ENCODE data around the gene ZIC4. TPM values are rescaled to one million over a fixed set of nuclear protein-coding genes. Genes with fewer than 3 reads are reported as not detected.
A peak's percentile ranks its signal among the peaks of the same experiment; 100 is the strongest.

The ZIC4 gene
- polyA plus RNA-seq, 3 donors: not detected

DNA sequence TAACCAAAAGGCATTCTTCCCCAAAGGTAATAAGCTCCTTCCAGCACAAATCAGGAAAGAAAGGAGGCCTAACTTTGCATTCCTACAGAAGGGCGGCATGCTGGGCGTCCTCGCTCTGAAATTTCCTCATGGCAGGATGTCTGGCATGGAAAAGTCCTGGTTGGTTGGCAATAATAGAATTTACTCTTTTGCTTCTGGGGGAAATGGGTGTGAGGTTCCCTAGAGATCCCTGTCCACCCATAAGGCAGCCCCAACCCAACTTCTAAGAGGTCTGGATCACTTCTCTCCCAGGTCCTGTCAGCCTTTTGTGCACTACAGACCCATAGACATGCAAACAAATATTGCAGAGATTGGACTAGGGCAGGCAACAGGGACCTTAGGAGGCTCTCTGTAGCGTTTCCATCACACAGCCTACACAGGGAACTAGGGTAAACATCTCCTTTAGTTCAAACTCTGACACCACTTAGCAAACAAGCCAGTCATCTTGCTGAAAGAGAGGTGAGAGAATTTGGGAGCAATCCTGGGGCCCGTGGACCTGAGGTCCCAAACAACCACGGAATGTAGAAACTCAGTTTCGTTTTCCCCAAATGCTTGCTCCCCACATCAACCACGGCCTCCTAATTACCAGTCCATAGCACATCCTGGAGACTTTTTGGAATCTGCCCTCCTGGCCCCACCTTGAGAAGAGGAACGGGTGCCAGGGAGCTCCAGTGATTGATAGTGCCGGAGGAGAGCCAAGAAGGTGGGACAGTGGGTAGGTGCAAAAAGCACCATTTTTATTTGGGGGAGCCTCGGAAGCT, 2.1 kb downstream of the ZIC4 start:
- Mint-ChIP-seq H3K36me3 (peaks cover 14 to 24% of the 10 kb centered on the region in 2 donors), H3K27me3 (ENCODE audit: low read depth in 3 of 3) (peaks cover 93 to 94% (median 94%) of the 10 kb centered on the region in 3 donors), H3K4me1 (peaks cover 3% of the 10 kb centered on the region), H3K27ac (no peak overlapping the region), H3K9me3 (peaks cover 24 to 71% (median 61%) of the 10 kb centered on the region in 7 donors), H3K4me3 (peak overlapping the region in 1 of 2 donors; percentile 73)
- H3K27ac ChIP-seq (ENCODE audit: low read depth in 1 of 2, low read length in 2 of 2): no peak overlapping the region
- no peaks in the 10 kb centered on the region for H3K36me3 ChIP-seq (replicated peaks in 1 of 2; ENCODE audit: control insufficient read depth in 1 of 2, insufficient read depth in 2 of 2, low read length in 2 of 2)
- no peaks in the 10 kb centered on the region for H3K79me2 ChIP-seq (ENCODE audit: insufficient read depth, low read length)
- WGBS (ENCODE audit: insufficient coverage): 10% methylated on average over 2 of the region's 11 CpGs
- intact Hi-C loops (cut with micrococcal nuclease): no loop called here
- peaks cover 74 to 98% of the 10 kb centered on the region in 2 donors for H3K27me3 ChIP-seq (ENCODE audit: control insufficient read depth in 2 of 2, insufficient read depth in 2 of 2, low read length in 2 of 2)
- TF ChIP-seq, protein P1, sequence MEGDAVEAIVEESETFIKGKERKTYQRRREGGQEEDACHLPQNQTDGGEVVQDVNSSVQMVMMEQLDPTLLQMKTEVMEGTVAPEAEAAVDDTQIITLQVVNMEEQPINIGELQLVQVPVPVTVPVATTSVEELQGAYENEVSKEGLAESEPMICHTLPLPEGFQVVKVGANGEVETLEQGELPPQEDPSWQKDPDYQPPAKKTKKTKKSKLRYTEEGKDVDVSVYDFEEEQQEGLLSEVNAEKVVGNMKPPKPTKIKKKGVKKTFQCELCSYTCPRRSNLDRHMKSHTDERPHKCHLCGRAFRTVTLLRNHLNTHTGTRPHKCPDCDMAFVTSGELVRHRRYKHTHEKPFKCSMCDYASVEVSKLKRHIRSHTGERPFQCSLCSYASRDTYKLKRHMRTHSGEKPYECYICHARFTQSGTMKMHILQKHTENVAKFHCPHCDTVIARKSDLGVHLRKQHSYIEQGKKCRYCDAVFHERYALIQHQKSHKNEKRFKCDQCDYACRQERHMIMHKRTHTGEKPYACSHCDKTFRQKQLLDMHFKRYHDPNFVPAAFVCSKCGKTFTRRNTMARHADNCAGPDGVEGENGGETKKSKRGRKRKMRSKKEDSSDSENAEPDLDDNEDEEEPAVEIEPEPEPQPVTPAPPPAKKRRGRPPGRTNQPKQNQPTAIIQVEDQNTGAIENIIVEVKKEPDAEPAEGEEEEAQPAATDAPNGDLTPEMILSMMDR (IDR thresholded peaks at IDR 0.05): no peak
- H4K20me1 ChIP-seq (ENCODE audit: insufficient read depth, low read length): no peaks in the 10 kb centered on the region
- H3K4me3 ChIP-seq (replicated peaks in 1 of 3; ENCODE audit: low read depth in 2 of 3, low read length in 3 of 3): no peak overlapping the region
- no peak overlapping the region for H3K4me2 ChIP-seq (replicated peaks; ENCODE audit: extremely low read depth, low read length, poor library complexity, severe bottlenecking)
- H2AFZ ChIP-seq (ENCODE audit: insufficient read depth, low read depth, low read length, poor library complexity, severe bottlenecking): no peak overlapping the region
- peaks cover 26 to 84% of the 10 kb centered on the region in 2 donors for H3K9me3 ChIP-seq (replicated peaks in 1 of 2; ENCODE audit: control insufficient read depth in 1 of 2, insufficient read depth in 1 of 2, low read length in 2 of 2)
- no peak for DNase-seq
- H3K4me1 ChIP-seq (ENCODE audit: control insufficient read depth in 1 of 2, insufficient read depth in 2 of 2, low read length in 2 of 2): no peaks in the 10 kb centered on the region
- no peak overlapping the region for H3K9ac ChIP-seq (ENCODE audit: insufficient read depth, low read length, poor library complexity, severe bottlenecking)

DNA sequence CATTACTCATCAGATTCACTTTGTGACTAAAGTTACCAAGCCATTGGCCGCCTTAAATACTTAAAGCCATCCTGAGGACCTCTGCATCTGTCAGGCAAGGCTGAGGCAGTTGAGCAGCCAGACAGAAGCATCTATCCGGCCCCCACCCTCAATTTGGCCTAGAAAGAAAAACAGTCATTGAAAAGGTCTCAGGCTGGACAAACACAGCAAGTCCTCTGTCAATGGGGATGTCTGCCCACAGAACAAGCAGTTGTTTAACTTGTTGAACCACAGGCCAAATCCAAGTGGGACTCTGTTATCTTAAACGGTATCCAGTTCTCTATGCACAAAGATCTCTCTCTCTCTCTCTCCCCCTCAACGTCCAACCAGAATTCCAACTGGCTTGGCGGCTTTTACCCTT, 2.8 kb downstream of the ZIC4 start:
- WGBS (ENCODE audit: insufficient coverage): 52% methylated on average over 3 of the region's 5 CpGs
- H3K27ac ChIP-seq (ENCODE audit: low read depth in 1 of 2, low read length in 2 of 2): no peak overlapping the region
- TF ChIP-seq, protein P1 (IDR thresholded peaks at IDR 0.05): no peak
- Mint-ChIP-seq H3K4me3 (peak overlapping the region in 1 of 2 donors; percentile 35), H3K36me3 (peaks cover 10 to 24% of the 10 kb centered on the region in 2 donors), H3K4me1 (peaks cover 3% of the 10 kb centered on the region), H3K27me3 (ENCODE audit: low read depth in 3 of 3) (peaks cover 93 to 94% (median 93%) of the 10 kb centered on the region in 3 donors), H3K27ac (no peak overlapping the region), H3K9me3 (peaks cover 19 to 70% (median 58%) of the 10 kb centered on the region in 7 donors)
- no peaks in the 10 kb centered on the region for H4K20me1 ChIP-seq (ENCODE audit: insufficient read depth, low read length)
- intact Hi-C loops (cut with micrococcal nuclease): no loop called here
- H3K9ac ChIP-seq (ENCODE audit: insufficient read depth, low read length, poor library complexity, severe bottlenecking): no peak overlapping the region
- peaks cover 77 to 100% of the 10 kb centered on the region in 2 donors for H3K27me3 ChIP-seq (ENCODE audit: control insufficient read depth in 2 of 2, insufficient read depth in 2 of 2, low read length in 2 of 2)
- no peak overlapping the region for H3K4me3 ChIP-seq (replicated peaks in 1 of 3; ENCODE audit: low read depth in 2 of 3, low read length in 3 of 3)
- H3K4me2 ChIP-seq (replicated peaks; ENCODE audit: extremely low read depth, low read length, poor library complexity, severe bottlenecking): no peak overlapping the region
- H2AFZ ChIP-seq (ENCODE audit: insufficient read depth, low read depth, low read length, poor library complexity, severe bottlenecking): no peak overlapping the region
- H3K79me2 ChIP-seq (ENCODE audit: insufficient read depth, low read length): no peaks in the 10 kb centered on the region
- DNase-seq: no peak
- H3K4me1 ChIP-seq (ENCODE audit: control insufficient read depth in 1 of 2, insufficient read depth in 2 of 2, low read length in 2 of 2): no peaks in the 10 kb centered on the region
- H3K9me3 ChIP-seq (replicated peaks in 1 of 2; ENCODE audit: control insufficient read depth in 1 of 2, insufficient read depth in 1 of 2, low read length in 2 of 2): peaks cover 23 to 84% of the 10 kb centered on the region in 2 donors
- H3K36me3 ChIP-seq (replicated peaks in 1 of 2; ENCODE audit: control insufficient read depth in 1 of 2, insufficient read depth in 2 of 2, low read length in 2 of 2): no peaks in the 10 kb centered on the region

All from CD14-positive monocyte (primary cell).